DOHH2 (cell line): ENCODE measurements around the gene RAB3GAP1.

ENCODE experiments used
- H3F3A ChIP-seq: fragments of 200-600 bp; sonication (generic), shearing (Covaris generic); 2 replicates; pipeline ENCODE4 v1.6.0; 2016; ENCODE audit warnings: antibody characterized with exemption, mild to moderate bottlenecking; ENCODE audit not compliant: control insufficient read depth, insufficient read depth
- H3K27ac ChIP-seq: fragments of 200-600 bp; sonication (generic); 2 replicates; pipeline ENCODE4 v1.5.1; 2014; ENCODE audit warnings: low read depth, mild to moderate bottlenecking, low read length, moderate library complexity
- H3K27me3 ChIP-seq: fragments of 200-600 bp; sonication (generic); 2 replicates; pipeline ENCODE4 v1.6.1; 2014; ENCODE audit warnings: mild to moderate bottlenecking, low read length, mixed read lengths; ENCODE audit not compliant: control insufficient read depth
- H3K36me3 ChIP-seq: fragments of 200-600 bp; sonication (generic); 2 replicates; pipeline ENCODE4 v1.6.1; 2014; ENCODE audit warnings: mild to moderate bottlenecking, low read length, moderate library complexity, mixed read lengths; ENCODE audit not compliant: control insufficient read depth
- H3K4me1 ChIP-seq: fragments of 200-600 bp; sonication (generic); 2 replicates; pipeline ENCODE4 v1.6.1; 2014; ENCODE audit warnings: mild to moderate bottlenecking, low read length, mixed read lengths; ENCODE audit not compliant: control insufficient read depth
- H3K4me2 ChIP-seq: fragments of 200-600 bp; sonication (generic); 2 replicates; pipeline ENCODE4 v1.6.0; 2014; ENCODE audit warnings: mild to moderate bottlenecking, low read length, moderate library complexity
- H3K4me3 ChIP-seq: fragments of 200-600 bp; sonication (generic); 2 replicates; pipeline ENCODE4 v1.5.1; 2014; ENCODE audit warnings: mild to moderate bottlenecking, low read length, mixed read lengths
- H3K79me2 ChIP-seq: fragments of 200-600 bp; sonication (generic); 2 replicates; pipeline ENCODE4 v1.6.1; 2014; ENCODE audit warnings: mild to moderate bottlenecking, low read length, mixed read lengths; ENCODE audit not compliant: control insufficient read depth
- H3K9me2 ChIP-seq: fragments of 200-600 bp; sonication (generic); replicated peaks from 2 replicates; pipeline ENCODE4 v1.6.1; 2014; ENCODE audit warnings: mild to moderate bottlenecking, low read length, mixed read lengths; ENCODE audit not compliant: control insufficient read depth
- H3K9me3 ChIP-seq: fragments of 200-600 bp; sonication (generic); 2 replicates; pipeline ENCODE4 v1.6.1; 2014; ENCODE audit warnings: antibody characterized with exemption, low read length, mixed read lengths; ENCODE audit not compliant: control insufficient read depth, insufficient read depth
- H4K20me1 ChIP-seq: fragments of 200-600 bp; sonication (generic); 2 replicates; pipeline ENCODE4 v1.6.0; 2014; ENCODE audit warnings: low read depth, mild to moderate bottlenecking, antibody characterized with exemption, low read length, moderate library complexity; ENCODE audit not compliant: control insufficient read depth, insufficient read depth
- EZH2phosphoT487 ChIP-seq: fragments of 200-600 bp; sonication (generic); IDR thresholded peaks from 2 replicates; pipeline ENCODE4 v1.6.1; 2017; ENCODE audit warnings: borderline replicate concordance, mild to moderate bottlenecking, antibody characterized with exemption, low read length, moderate library complexity, mixed read lengths
- TF ChIP-seq, protein P1 (sequence below): fragments of 200-600 bp; sonication (generic); IDR thresholded peaks from one replicate; pipeline ENCODE4 v1.5.1; 2014; ENCODE audit warnings: antibody characterized with exemption, mild to moderate bottlenecking, low read depth, low read length; ENCODE audit not compliant: poor library complexity, severe bottlenecking

RAB3GAP1 gene

GRCh38 chr2:135175177-135175576 is 123.1 kb downstream of the RAB3GAP1 start:
- H3K27me3 ChIP-seq, result no peaks in the 10 kb centered on the region
- H3K4me1 ChIP-seq, result peaks cover 13% of the 10 kb centered on the region
- no peak overlapping the region for H3K27ac ChIP-seq
- no peak overlapping the region for H3K4me3 ChIP-seq
- no peaks in the 10 kb centered on the region for H3K79me2 ChIP-seq
- H3K9me3 ChIP-seq, result no peaks in the 10 kb centered on the region
- no peaks in the 10 kb centered on the region; the same call in 1 of the 2 replicates for H3F3A ChIP-seq
- H3K9me2 ChIP-seq, result no peaks in the 10 kb centered on the region
- peaks cover 27% of the 10 kb centered on the region for H3K36me3 ChIP-seq
- TF ChIP-seq, protein P1, sequence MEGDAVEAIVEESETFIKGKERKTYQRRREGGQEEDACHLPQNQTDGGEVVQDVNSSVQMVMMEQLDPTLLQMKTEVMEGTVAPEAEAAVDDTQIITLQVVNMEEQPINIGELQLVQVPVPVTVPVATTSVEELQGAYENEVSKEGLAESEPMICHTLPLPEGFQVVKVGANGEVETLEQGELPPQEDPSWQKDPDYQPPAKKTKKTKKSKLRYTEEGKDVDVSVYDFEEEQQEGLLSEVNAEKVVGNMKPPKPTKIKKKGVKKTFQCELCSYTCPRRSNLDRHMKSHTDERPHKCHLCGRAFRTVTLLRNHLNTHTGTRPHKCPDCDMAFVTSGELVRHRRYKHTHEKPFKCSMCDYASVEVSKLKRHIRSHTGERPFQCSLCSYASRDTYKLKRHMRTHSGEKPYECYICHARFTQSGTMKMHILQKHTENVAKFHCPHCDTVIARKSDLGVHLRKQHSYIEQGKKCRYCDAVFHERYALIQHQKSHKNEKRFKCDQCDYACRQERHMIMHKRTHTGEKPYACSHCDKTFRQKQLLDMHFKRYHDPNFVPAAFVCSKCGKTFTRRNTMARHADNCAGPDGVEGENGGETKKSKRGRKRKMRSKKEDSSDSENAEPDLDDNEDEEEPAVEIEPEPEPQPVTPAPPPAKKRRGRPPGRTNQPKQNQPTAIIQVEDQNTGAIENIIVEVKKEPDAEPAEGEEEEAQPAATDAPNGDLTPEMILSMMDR, result no peak
- TF ChIP-seq EZH2phosphoT487, result no peak
- H3K4me2 ChIP-seq, result no peak overlapping the region
- no peaks in the 10 kb centered on the region for H4K20me1 ChIP-seq

- Histone ChIP-seq H3K9me2 (no peaks in the 10 kb centered on the region), H3F3A (no peaks in the 10 kb centered on the region; the same call in 1 of the 2 replicates), H3K79me2 (no peaks in the 10 kb centered on the region), H3K27me3 (no peaks in the 10 kb centered on the region), H3K9me3 (no peaks in the 10 kb centered on the region), H3K4me1 (peaks cover 14% of the 10 kb centered on the region), H3K36me3 (peaks cover 10% of the 10 kb centered on the region), H3K27ac (no peak overlapping the region), H3K4me2 (peak overlapping the region; percentile 6; the same call in 1 of the 2 replicates), H4K20me1 (no peaks in the 10 kb centered on the region), H3K4me3 (no peak overlapping the region)
- TF ChIP-seq EZH2phosphoT487, result no peak
- TF ChIP-seq, protein P1, result no peak
Measured at GRCh38 chr2:135179689-135180088, 127.6 kb downstream of the RAB3GAP1 start.

GRCh38 chr2:135182190-135182589 is 130.1 kb downstream of the RAB3GAP1 start:
- Histone ChIP-seq H3K9me3 (no peaks in the 10 kb centered on the region), H3K27ac (no peak overlapping the region), H3K9me2 (no peaks in the 10 kb centered on the region), H4K20me1 (no peaks in the 10 kb centered on the region), H3K4me3 (no peak overlapping the region), H3K4me1 (peaks cover 14% of the 10 kb centered on the region), H3F3A (no peaks in the 10 kb centered on the region; the same call in 1 of the 2 replicates), H3K79me2 (no peaks in the 10 kb centered on the region), H3K36me3 (no peaks in the 10 kb centered on the region; the same call in 1 of the 2 replicates), H3K4me2 (no peak overlapping the region), H3K27me3 (no peaks in the 10 kb centered on the region)
- no peak for TF ChIP-seq EZH2phosphoT487
- TF ChIP-seq, protein P1, result no peak
